Osteoblast (primary cell): ENCODE results near the gene RAB31. TPM values are rescaled to one million over a fixed set of nuclear protein-coding genes. Genes with fewer than 3 reads are reported as not detected.

Experiments used
- DNase-seq: peaks from one replicate; pipeline ENCODE4 v3.0.0; 2011; ENCODE audit warnings: low spot score, mixed read lengths; ENCODE audit not compliant: insufficient read length; ENCODE audit errors: missing footprints
- H2AFZ ChIP-seq: 2 replicates; pipeline ENCODE4 v1.6.0; 2011; ENCODE audit warnings: mild to moderate bottlenecking, low read length
- H3K27ac ChIP-seq: 2 replicates; pipeline ENCODE4 v1.5.1; 2011; ENCODE audit warnings: mild to moderate bottlenecking, low read depth, low read length, moderate library complexity
- H3K27me3 ChIP-seq: 2 replicates; pipeline ENCODE4 v1.6.0; 2012; ENCODE audit warnings: mild to moderate bottlenecking, control low read depth, inconsistent platforms, low read length, moderate library complexity; ENCODE audit not compliant: insufficient read depth
- H3K36me3 ChIP-seq: 2 replicates; pipeline ENCODE4 v1.5.1; 2011; ENCODE audit warnings: mild to moderate bottlenecking, low read length, control low read depth, moderate library complexity; ENCODE audit not compliant: insufficient read depth
- H3K4me1 ChIP-seq: 2 replicates; pipeline ENCODE4 v1.5.1; 2011; ENCODE audit warnings: mild to moderate bottlenecking, low read length, control low read depth, moderate library complexity; ENCODE audit not compliant: insufficient read depth
- H3K4me2 ChIP-seq: 2 replicates; pipeline ENCODE4 v1.6.0; 2011; ENCODE audit warnings: mild to moderate bottlenecking, low read length; ENCODE audit not compliant: insufficient read depth
- H3K4me3 ChIP-seq: fragments of 200-600 bp; sonication (generic); 3 replicates; pipeline ENCODE4 v1.5.1; 2012; ENCODE audit warnings: mild to moderate bottlenecking, low read length, inconsistent platforms; ENCODE audit not compliant: insufficient read depth
- H3K79me2 ChIP-seq: 2 replicates; pipeline ENCODE4 v1.6.0; 2012; ENCODE audit warnings: mild to moderate bottlenecking, low read length, control low read depth, inconsistent platforms; ENCODE audit not compliant: insufficient read depth
- H3K9me3 ChIP-seq: 2 replicates; pipeline ENCODE4 v1.5.1; 2011; ENCODE audit warnings: low read depth, low read length, control low read depth
- H4K20me1 ChIP-seq: 2 replicates; pipeline ENCODE4 v1.6.0; 2012; ENCODE audit warnings: mild to moderate bottlenecking, low read length, control low read depth; ENCODE audit not compliant: insufficient read depth
- CTCF ChIP-seq: IDR thresholded peaks from 2 replicates; pipeline ENCODE4 v1.5.1; 2011; ENCODE audit warnings: mild to moderate bottlenecking, low read depth, low read length, moderate library complexity; ENCODE audit errors: extremely low read depth
- total RNA-seq: library from RNA; depleted of rRNA; stranded (reverse); fragments of >200 nt; gene quantifications from 2 replicates; pipeline ENCODE4 v1.2.3, GENCODE V29; 2012

RAB31 gene
- total RNA-seq, result 120 and 144 TPM in 2 replicates

- Histone ChIP-seq H4K20me1 (peaks cover 14% of the 10 kb centered on the region), H3K27ac (peak within 1 kb of the TSS; percentile 91), H3K27me3 (no peaks in the 10 kb centered on the region), H2AFZ (peak within 1 kb of the TSS; percentile 92), H3K4me2 (peak within 1 kb of the TSS; percentile 91), H3K9me3 (no peaks in the 10 kb centered on the region), H3K36me3 (peaks cover 3% of the 10 kb centered on the region), H3K4me1 (peaks cover 43% of the 10 kb centered on the region), H3K79me2 (peaks cover 48% of the 10 kb centered on the region), H3K4me3 (peak within 1 kb of the TSS; percentile 84)
- DNase-seq, result peak; percentile 98
- TF ChIP-seq CTCF, result no peak
These were observed at the start of gene RAB31 for GRCh38 chr18:9708057-9708433. RAB31 (plus strand) TSS chr18:9708301; CDS start chr18:9708406, 105 bp downstream.

GRCh38 chr18:9659499-9660375 is 48.4 kb upstream of the RAB31 start:
- no peak overlapping the region for H3K27ac ChIP-seq
- peak; percentile 34 for DNase-seq
- H2AFZ ChIP-seq, result peak overlapping the region; percentile 38
- no peaks in the 10 kb centered on the region for H3K79me2 ChIP-seq
- no peak overlapping the region for H3K4me3 ChIP-seq
- no peaks in the 10 kb centered on the region for H3K4me1 ChIP-seq
- no peaks in the 10 kb centered on the region for H3K36me3 ChIP-seq
- H4K20me1 ChIP-seq, result no peaks in the 10 kb centered on the region
- H3K27me3 ChIP-seq, result no peaks in the 10 kb centered on the region
- H3K4me2 ChIP-seq, result no peak overlapping the region
- TF ChIP-seq CTCF, result no peak
- no peaks in the 10 kb centered on the region for H3K9me3 ChIP-seq

GRCh38 chr18:9661564-9661963 is 46.5 kb upstream of the RAB31 start:
- Histone ChIP-seq H3K4me1 (no peaks in the 10 kb centered on the region), H3K9me3 (no peaks in the 10 kb centered on the region), H3K27ac (no peak overlapping the region), H3K36me3 (no peaks in the 10 kb centered on the region), H3K27me3 (no peaks in the 10 kb centered on the region), H3K79me2 (no peaks in the 10 kb centered on the region), H3K4me2 (no peak overlapping the region), H4K20me1 (no peaks in the 10 kb centered on the region), H3K4me3 (no peak overlapping the region), H2AFZ (peak overlapping the region; percentile 2)
- TF ChIP-seq CTCF, result peak; percentile 65
- DNase-seq, result peak; percentile 73

GRCh38 chr18:9663377-9663776 is 44.7 kb upstream of the RAB31 start:
- Histone ChIP-seq H3K79me2 (no peaks in the 10 kb centered on the region), H3K4me3 (no peak overlapping the region), H3K9me3 (no peaks in the 10 kb centered on the region), H3K4me2 (no peak overlapping the region), H3K27ac (no peak overlapping the region), H3K4me1 (no peaks in the 10 kb centered on the region), H3K27me3 (no peaks in the 10 kb centered on the region), H3K36me3 (no peaks in the 10 kb centered on the region), H4K20me1 (no peaks in the 10 kb centered on the region), H2AFZ (no peak overlapping the region)
- no peak for DNase-seq
- TF ChIP-seq CTCF, result no peak
